HepG2 (cell line): ENCODE measurements around the gene SRBD1. TPM values are rescaled to one million over a fixed set of nuclear protein-coding genes. Genes with fewer than 3 reads are reported as not detected.

Experiments used
- ATAD3A ChIP-seq: sonication (generic); formaldehyde crosslinking; IDR thresholded peaks from 2 replicates; pipeline ENCODE4 v1.4.0; 2020; ENCODE audit warnings: missing genetic modification reagents
- BHLHE40 ChIP-seq: IDR thresholded peaks from 2 replicates; pipeline ENCODE4 v1.6.1; 2011; ENCODE audit warnings: low read length, improper control_type of control experiment
- CBX2 ChIP-seq, 2 experiments: fragments of 200-600 bp in 1 of 2; sonication (generic); formaldehyde crosslinking in 1 of 2; IDR thresholded peaks; 2 replicates each; pipeline versions ENCODE4 v1.7.0 to v1.8.1; 2018 to 2022; ENCODE audit warnings: low read depth in 2 of 2, low read length in 1 of 2, mild to moderate bottlenecking in 1 of 2, missing genetic modification reagents in 1 of 2
- ERF ChIP-seq: IDR thresholded peaks from 2 replicates; pipeline ENCODE4 v1.6.1; 2018; ENCODE audit warnings: missing biosample characterization, missing genetic modification reagents
- GTF2F1 ChIP-seq: fragments of 150-350 bp; IDR thresholded peaks from 2 replicates; pipeline ENCODE4 v1.6.1; 2014; ENCODE audit warnings: low read length
- KMT2B ChIP-seq: IDR thresholded peaks from 2 replicates; pipeline ENCODE4 v1.6.1; 2016; ENCODE audit warnings: missing genetic modification reagents, missing compliant biosample characterization
- MEF2D ChIP-seq: sonication (generic); formaldehyde crosslinking; IDR thresholded peaks from 2 replicates; pipeline ENCODE4 v1.5.1; 2020; ENCODE audit warnings: mild to moderate bottlenecking, missing genetic modification reagents
- U2AF2 ChIP-seq: fragments of 200-400 bp; formaldehyde crosslinking; IDR thresholded peaks from 2 replicates; pipeline ENCODE4 v1.6.1; 2017; ENCODE audit warnings: low read depth, mild to moderate bottlenecking, low read length
- XBP1 ChIP-seq: sonication (generic); formaldehyde crosslinking; IDR thresholded peaks from 2 replicates; pipeline ENCODE4 v1.5.0; 2020; ENCODE audit warnings: missing genetic modification reagents
- ZFAT ChIP-seq: sonication (generic); formaldehyde crosslinking; conservative IDR thresholded peaks from 2 replicates; pipeline ENCODE4 v1.8.1; 2023; ENCODE audit warnings: missing genetic modification reagents, inconsistent platforms
- ZFP1 ChIP-seq: IDR thresholded peaks from 2 replicates; pipeline ENCODE4 v1.6.1; 2016
- ZNF17 ChIP-seq: sonication (generic); formaldehyde crosslinking; IDR thresholded peaks from 2 replicates; pipeline ENCODE4 v1.5.0; 2020; ENCODE audit warnings: mild to moderate bottlenecking, missing genetic modification reagents
- ZNF713 ChIP-seq: sonication (generic); formaldehyde crosslinking; IDR thresholded peaks from 2 replicates; pipeline ENCODE4 v1.4.0; 2020; ENCODE audit warnings: mild to moderate bottlenecking, missing genetic modification reagents
- polyA plus RNA-seq, 8 experiments: library from polyadenylated mRNA; depleted of rRNA in 3 of 8; stranded (reverse) in 7 of 8; unstranded in 1 of 8; fragments of >200 nt; fragmentation: Illumina TruSeq in 4 of 8; extraction: Trizol in 4 of 8; gene quantifications; 2 replicates each; pipeline versions ENCODE4 v1.2.1 to v1.2.3, GENCODE V29; 2011 to 2016; ENCODE audit warnings: low read depth in 4 of 8, missing spikeins in 1 of 8, mixed read lengths in 1 of 8; ENCODE audit not compliant: insufficient read depth in 1 of 8
- total RNA-seq, 5 experiments: library from RNA; depleted of rRNA; stranded (reverse); fragments of >200 nt; fragmentation: Illumina TruSeq; extraction: Trizol; gene quantifications; 2 replicates each; pipeline ENCODE4 v1.2.3, GENCODE V29; 2016; ENCODE audit warnings: low read depth in 1 of 5
- TF ChIP-seq, protein P1 (sequence below), 2 experiments: IDR thresholded peaks; 2 replicates each; pipeline ENCODE4 v1.6.1; 2011 to 2012; ENCODE audit warnings: low read length in 2 of 2, borderline replicate concordance in 1 of 2, low read depth in 1 of 2, mild to moderate bottlenecking in 1 of 2, moderate library complexity in 1 of 2
- TF ChIP-seq, protein P2 (sequence below): sonication (generic); formaldehyde crosslinking; IDR thresholded peaks from 2 replicates; pipeline ENCODE4 v1.4.0; 2020; ENCODE audit warnings: missing genetic modification reagents, mild to moderate bottlenecking, borderline replicate concordance
- TF ChIP-seq, protein P3 (sequence below): sonication (generic); formaldehyde crosslinking; IDR thresholded peaks from 2 replicates; pipeline ENCODE4 v1.4.0; 2020; ENCODE audit warnings: missing genetic modification reagents, borderline replicate concordance
- TF ChIP-seq, protein P4 (sequence below), 2 experiments: sonication (generic) in 1 of 2; formaldehyde crosslinking in 1 of 2; IDR thresholded peaks; 2 replicates each; pipeline versions ENCODE4 v1.4.0 to v1.6.1; 2018 to 2020; ENCODE audit warnings: missing genetic modification reagents in 2 of 2, borderline replicate concordance in 1 of 2, low read depth in 1 of 2, mild to moderate bottlenecking in 1 of 2, missing biosample characterization in 1 of 2

SRBD1 gene
- total and polyA plus RNA-seq, 2 of the 13 experiments (the other 11 are each of a cell fraction or from before 2014, with no cell fraction given): 3.2 to 23.9 TPM

DNA sequence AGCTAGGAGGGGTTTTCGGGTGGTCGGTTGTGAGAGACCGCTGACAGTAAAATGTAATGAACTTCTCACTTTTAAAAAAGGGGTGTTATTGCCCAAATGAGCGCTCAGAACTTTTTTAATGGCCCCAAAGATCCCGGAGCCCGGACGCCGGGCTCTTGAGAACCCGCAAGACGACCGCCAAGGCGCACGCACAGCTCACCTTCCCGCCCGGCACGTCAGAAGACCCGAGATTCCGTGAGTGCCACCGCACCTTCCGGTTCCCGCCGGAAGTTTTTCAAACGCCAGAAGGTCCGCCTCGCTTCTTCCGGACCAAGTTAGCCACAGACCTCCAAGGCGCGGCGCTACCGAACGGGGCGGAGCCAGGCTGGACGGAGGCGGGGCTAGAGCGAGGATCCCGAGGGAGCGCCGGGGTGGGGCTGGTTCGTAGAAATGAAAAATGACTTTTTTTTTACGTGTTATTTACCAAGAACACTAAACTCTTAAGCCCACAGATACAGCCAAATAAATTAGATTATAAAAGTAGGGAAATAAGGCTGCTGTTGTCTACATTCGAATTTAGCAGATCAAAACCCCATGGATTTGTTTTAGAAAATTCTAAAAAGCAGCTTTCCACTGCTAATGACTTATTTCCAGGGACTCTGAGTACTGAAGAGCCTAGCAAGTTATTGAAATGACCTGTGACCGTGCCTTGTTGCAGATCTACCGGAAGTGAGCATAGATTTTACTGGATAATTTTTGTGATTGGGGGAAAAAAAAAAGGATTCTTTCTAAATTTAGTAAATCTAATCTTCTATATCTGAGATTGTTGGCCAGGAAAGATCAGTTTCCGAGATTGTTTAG lies at the start of gene SRBD1 (continued):
- TF ChIP-seq ATAD3A (CRISPR knock-in tag) (no peak), ZNF17 (CRISPR knock-in tag) (no peak), ZNF713 (CRISPR knock-in tag) (no peak), CBX2 (IDR thresholded peaks at IDR 0.05; ENCODE audit: low read depth, low read length) (no peak), CBX2 (CRISPR knock-in tag; IDR thresholded peaks at IDR 0.05; ENCODE audit: low read depth) (no peak), ERF (CRISPR knock-in tag) (no peak), GTF2F1 (no peak), MEF2D (CRISPR knock-in tag) (peak; percentile 25; the same call in 1 of the 2 replicates), XBP1 (no peak), BHLHE40 (peak; percentile 15; the same call in 1 of the 2 replicates), KMT2B (CRISPR knock-in tag) (peak; percentile 97), ZFAT (CRISPR knock-in tag) (no peak), ZFP1 (CRISPR knock-in tag) (no peak), U2AF2 (0 out of 2 replicates have a peak, but pooled peaks have one; percentile 37)
- TF ChIP-seq, protein P1, sequence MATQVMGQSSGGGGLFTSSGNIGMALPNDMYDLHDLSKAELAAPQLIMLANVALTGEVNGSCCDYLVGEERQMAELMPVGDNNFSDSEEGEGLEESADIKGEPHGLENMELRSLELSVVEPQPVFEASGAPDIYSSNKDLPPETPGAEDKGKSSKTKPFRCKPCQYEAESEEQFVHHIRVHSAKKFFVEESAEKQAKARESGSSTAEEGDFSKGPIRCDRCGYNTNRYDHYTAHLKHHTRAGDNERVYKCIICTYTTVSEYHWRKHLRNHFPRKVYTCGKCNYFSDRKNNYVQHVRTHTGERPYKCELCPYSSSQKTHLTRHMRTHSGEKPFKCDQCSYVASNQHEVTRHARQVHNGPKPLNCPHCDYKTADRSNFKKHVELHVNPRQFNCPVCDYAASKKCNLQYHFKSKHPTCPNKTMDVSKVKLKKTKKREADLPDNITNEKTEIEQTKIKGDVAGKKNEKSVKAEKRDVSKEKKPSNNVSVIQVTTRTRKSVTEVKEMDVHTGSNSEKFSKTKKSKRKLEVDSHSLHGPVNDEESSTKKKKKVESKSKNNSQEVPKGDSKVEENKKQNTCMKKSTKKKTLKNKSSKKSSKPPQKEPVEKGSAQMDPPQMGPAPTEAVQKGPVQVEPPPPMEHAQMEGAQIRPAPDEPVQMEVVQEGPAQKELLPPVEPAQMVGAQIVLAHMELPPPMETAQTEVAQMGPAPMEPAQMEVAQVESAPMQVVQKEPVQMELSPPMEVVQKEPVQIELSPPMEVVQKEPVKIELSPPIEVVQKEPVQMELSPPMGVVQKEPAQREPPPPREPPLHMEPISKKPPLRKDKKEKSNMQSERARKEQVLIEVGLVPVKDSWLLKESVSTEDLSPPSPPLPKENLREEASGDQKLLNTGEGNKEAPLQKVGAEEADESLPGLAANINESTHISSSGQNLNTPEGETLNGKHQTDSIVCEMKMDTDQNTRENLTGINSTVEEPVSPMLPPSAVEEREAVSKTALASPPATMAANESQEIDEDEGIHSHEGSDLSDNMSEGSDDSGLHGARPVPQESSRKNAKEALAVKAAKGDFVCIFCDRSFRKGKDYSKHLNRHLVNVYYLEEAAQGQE (IDR thresholded peaks at IDR 0.05; ENCODE audit: borderline replicate concordance in 1 of 2, low read depth in 1 of 2, low read length in 2 of 2): peak in 1 of 2 experiments; percentile 50; a peak in 1 of 4 replicates
- TF ChIP-seq, protein P2, sequence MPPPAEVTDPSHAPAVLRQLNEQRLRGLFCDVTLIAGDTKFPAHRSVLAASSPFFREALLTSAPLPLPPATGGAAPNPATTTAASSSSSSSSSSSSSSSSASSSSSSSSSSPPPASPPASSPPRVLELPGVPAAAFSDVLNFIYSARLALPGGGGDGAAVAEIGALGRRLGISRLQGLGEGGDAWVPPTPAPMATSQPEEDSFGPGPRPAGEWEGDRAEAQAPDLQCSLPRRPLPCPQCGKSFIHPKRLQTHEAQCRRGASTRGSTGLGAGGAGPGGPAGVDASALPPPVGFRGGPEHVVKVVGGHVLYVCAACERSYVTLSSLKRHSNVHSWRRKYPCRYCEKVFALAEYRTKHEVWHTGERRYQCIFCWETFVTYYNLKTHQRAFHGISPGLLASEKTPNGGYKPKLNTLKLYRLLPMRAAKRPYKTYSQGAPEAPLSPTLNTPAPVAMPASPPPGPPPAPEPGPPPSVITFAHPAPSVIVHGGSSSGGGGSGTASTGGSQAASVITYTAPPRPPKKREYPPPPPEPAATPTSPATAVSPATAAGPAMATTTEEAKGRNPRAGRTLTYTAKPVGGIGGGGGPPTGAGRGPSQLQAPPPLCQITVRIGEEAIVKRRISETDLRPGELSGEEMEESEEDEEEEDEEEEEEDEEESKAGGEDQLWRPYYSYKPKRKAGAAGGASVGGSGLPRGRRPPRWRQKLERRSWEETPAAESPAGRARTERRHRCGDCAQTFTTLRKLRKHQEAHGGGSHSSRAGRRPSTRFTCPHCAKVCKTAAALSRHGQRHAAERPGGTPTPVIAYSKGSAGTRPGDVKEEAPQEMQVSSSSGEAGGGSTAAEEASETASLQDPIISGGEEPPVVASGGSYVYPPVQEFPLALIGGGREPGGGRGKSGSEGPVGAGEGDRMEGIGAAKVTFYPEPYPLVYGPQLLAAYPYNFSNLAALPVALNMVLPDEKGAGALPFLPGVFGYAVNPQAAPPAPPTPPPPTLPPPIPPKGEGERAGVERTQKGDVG: no peak
- TF ChIP-seq, protein P3, sequence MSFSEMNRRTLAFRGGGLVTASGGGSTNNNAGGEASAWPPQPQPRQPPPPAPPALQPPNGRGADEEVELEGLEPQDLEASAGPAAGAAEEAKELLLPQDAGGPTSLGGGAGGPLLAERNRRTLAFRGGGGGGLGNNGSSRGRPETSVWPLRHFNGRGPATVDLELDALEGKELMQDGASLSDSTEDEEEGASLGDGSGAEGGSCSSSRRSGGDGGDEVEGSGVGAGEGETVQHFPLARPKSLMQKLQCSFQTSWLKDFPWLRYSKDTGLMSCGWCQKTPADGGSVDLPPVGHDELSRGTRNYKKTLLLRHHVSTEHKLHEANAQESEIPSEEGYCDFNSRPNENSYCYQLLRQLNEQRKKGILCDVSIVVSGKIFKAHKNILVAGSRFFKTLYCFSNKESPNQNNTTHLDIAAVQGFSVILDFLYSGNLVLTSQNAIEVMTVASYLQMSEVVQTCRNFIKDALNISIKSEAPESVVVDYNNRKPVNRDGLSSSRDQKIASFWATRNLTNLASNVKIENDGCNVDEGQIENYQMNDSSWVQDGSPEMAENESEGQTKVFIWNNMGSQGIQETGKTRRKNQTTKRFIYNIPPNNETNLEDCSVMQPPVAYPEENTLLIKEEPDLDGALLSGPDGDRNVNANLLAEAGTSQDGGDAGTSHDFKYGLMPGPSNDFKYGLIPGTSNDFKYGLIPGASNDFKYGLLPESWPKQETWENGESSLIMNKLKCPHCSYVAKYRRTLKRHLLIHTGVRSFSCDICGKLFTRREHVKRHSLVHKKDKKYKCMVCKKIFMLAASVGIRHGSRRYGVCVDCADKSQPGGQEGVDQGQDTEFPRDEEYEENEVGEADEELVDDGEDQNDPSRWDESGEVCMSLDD: no peak
- TF ChIP-seq, protein P4, sequence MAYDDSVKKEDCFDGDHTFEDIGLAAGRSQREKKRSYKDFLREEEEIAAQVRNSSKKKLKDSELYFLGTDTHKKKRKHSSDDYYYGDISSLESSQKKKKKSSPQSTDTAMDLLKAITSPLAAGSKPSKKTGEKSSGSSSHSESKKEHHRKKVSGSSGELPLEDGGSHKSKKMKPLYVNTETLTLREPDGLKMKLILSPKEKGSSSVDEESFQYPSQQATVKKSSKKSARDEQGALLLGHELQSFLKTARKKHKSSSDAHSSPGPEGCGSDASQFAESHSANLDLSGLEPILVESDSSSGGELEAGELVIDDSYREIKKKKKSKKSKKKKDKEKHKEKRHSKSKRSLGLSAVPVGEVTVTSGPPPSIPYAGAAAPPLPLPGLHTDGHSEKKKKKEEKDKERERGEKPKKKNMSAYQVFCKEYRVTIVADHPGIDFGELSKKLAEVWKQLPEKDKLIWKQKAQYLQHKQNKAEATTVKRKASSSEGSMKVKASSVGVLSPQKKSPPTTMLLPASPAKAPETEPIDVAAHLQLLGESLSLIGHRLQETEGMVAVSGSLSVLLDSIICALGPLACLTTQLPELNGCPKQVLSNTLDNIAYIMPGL (CRISPR knock-in tag; IDR thresholded peaks at IDR 0.05; ENCODE audit: borderline replicate concordance in 1 of 2, low read depth in 1 of 2): peak in 1 of 2 experiments; percentile 63; a peak in 2 of 4 replicates
